ENCODE measurements around the gene SMIM45.

The SMIM45 gene

DNA sequence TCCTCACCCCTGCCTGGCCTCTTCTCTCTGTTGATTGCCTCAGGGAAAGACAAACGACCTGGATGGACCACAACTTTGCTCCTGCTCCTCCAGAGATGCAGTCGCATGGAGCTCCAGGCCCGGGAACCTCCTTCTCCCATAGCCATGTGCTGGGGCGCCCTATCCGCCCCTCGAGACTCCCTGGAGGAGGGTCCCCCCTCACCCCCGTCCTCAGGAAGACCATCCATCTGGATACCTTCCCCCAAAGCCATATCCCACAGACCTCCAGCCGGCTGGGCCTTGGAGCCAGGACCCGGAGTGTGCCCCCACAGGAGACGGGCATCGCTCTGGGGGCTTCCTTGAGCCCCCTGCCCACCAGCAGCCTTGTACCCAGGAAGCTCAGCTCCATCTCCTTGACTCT, 19.5 kb downstream of the SMIM45 start:
- DNase-seq = no peak

DNA sequence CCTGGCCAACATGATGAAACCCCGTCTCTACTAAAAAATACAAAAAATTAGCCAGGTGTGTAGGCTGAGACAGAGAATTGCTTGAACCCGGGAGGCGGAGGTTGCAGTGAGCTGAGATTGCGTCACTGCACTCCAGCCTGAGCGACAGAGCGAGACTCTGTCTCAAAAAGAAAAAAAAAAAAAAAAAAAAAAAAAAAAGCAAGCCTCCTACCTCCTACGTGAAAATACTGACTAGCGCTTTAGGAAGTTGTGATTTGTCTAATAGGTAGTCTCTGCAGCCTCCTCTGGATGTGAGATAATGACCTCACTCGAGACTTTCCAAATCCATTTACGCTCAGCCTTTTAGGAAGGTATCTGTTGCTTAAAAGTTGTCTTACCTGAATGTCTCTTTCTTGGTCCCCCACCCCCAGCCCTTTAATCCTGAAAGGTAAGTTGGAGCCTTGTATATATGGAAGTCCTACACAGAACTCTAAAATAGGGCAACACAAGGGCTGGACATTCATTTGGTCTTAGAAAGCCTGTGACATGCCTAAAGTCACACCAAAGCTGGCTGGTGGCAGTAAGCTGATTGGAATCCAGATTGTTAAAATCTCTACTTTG, 22.8 kb downstream of the SMIM45 start:
- no peak for DNase-seq

DNA sequence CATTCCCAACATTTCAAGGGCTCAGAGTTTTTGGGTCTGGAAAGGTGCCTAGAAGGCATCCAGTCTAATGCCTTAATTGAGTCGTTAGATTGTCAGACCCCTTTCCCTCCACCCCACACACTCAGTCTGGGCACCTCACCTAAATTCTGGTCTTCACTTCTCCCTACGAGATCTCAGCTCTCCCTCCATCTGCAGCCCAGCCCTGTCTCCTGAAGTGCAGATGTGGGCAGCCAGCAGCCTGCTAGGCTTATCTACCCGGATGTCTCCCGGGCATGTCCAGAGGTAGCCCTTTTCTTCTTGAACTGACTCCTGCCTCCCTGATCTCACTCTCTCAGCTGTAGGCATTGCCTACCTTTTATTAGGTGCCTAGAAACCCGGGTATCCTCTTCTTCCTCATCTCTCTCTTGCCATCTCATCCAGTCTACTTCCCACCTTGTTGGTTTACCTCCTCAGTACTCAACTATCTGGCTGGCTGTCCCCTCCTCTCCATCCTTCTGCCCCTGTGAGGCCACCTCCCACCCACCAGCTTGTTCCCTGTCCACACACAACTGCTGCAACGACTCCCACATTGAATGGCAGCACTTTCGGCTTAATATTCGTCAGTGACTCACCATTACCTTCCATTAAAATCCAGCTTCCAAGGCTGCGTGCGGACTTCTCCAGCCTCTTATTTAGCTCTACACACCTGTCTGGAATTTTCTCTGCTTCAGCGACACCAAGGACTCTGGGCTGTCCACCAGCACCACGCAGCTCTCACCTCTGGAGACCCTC, 23.5 kb downstream of the SMIM45 start:
- no peak for DNase-seq

DNA sequence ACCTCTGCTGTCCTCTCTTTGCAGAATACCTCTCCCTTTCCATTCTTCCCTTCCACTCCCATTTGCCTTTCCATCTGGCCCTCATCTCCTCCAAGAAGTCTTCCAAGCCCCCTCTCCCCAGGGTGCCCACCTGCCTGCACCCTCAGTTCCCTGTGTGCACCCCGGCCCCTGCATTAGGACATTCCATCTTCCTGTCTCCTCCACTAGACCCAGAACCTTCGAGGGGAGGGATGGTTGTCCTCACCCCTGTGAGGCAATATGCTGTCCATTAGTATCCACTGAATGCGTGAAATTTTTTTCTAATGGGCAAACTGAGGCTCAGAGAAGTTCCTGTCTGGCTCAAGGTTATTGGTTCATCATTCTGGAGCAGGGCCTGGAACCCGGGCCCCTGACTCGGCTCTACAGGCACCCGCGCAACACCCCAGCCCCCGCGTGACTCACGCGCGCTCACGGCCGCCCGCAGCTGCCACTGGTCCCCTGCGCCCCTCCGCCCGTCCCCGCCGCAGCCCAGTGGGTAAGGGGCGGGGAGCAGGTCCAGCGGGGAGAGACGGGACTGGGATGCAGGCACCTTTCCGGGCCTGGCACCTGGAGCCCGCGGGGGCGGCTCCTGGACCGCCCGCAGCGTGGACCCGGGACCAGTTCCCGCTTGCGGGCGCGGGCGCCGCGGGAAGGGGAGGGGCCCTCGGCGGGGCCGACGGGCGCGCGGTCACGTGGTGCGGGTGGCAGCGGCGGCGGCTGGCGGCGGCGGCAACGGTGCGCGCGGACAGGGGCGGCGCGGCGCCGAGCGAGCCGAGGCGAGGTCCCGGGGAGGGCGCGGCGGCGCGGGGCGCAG, 24.3 kb downstream of the SMIM45 start:
- DNase-seq = peak; percentile 50

DNA sequence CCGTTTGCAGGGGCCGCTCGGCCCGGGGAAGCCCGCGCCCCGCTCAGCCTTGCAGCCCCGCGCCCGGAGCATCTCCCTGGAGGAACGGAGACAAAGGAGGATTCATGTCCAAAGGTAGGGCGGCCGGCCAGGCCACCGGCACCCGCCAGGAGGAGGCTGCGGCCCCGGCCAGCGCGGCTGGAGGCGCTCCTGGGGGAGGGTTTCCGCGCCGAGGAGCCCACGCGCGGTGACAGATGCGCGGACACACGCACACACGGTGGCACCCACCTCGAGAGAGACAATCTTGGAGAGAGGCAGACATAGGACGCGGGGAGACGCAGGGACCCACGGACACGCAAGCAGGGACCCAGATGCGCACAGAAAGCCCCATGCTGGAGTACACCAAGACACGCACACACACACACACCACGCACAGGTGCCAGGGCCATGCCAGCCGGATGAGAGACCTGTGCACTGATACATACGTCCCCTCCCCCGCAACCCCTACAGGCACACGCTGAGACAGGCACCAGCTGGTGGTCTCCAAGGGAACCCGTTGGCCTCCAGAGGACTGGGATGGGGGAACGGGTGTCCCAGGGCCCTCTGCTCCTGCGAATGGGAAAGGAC, 25.1 kb downstream of the SMIM45 start:
- peak; percentile 63 for DNase-seq

DNA sequence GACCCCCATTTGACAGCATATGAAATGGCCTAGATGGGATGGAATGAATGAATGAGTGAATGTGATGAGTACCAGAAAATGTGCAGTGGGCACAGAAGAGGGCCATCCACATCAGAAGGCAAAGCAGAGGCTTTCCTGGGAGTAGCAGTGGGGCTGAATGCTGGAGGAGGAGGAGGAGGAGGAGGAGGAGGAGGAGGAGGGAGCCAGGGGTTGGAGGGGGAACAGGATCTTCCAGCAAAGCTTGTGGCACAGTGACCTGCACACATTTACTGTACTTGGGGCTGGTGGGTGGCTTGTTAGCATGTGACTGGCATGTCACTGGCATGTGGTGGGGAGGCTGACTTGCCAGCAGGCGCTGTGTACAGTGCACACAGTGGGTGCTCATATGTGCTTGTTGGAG, 26.8 kb downstream of the SMIM45 start:
- no peak for DNase-seq

DNA sequence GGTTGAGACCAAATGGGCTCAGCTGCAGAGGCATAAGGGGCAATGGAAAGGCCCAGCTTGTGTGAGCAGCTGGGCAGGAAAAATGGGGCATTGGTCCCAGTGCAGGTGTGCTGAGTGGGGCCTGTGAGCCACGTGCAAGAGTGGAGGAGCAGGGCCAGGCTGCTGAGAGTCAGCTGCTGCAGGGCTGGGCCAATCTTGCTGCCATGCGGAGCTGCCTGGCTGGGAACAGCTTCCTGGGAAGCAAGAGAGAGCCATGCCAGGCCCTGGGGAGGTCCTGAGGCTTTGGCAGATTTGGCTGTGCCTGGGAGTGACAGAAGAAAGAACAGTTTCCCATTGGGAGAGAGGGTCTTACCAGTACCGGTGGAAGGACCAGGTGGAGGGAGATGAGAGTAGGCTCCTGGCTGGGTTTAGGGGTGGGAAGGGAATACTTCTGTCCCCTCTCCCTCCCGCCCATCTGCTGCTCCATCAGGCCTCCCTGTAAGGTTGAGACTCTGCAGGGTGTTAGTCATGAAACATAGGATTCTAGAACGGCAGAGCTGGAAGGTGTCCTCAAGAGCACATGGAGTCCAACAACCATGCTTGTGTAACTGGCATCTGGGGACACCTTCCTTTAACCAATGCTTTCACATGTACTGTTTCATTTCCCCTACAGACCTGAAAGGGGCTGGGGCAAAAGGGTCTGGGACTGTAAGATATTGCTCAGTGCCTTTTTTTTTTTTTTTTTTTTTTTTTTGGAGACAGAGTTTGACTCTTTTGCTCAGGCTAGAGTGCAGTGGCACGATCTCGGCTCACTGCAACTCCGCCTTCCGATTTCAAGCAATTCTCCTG, 27.7 kb downstream of the SMIM45 start:
- no peak for DNase-seq

DNA sequence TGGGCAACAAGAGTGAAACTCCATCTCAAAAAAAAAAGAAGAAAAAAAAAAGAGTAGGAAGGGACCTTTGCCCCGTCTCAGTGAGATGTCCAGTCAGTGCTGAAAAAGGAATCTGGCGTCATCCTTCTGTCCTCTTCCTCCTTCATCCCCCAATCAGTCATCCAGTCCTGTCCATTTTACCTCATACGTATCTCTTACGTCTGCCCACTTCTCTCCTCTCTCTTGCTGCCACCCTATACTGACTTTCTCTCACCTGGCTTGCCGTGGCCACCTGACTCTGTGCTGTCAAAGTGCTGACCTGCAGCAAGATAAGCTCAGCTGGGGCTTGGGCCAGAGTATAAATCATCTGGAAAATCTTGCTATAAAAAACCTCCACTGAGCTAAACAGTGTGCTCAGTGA, 30.9 kb downstream of the SMIM45 start:
- DNase-seq = no peak

DNA sequence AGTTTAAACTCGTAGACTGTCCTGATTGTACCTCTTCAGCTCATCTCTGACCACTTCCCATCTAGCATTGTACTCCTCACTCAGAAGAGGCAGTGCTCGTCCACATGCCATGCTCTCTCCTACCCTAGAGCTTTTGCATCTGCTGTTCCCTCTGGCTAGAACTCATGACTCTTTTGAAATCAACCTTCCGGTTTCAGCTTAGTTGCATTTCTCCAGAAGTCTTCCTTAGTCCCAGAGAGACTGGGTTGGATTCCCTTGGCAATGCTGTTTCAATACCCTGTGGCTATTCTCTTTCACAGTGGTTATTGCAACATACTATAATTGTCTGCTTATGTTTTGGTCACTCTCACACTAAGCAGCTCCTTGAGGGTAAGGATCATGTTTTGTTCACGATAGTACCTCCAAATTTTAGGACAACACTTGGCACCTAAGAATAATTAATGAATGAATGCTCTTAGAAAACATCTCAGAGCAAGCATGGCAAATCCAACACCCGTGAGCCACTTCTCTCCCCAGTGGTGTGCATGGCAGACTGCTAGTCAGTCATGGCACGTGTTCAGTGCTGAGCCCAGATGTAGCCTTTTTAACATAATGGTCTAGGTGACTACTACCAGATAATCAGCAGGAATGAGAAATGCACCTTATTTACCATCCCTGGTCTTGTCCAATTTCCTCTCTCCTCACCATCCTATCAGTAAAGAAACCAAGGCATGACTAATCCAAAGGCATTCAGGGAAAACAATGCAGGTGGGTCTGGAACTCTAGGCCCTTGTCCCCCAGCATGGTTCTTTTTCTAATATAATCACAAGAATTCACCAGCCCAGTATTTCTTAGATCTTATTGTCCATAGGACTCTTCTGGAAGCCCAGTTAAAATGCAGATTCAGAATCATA, 31.8 kb downstream of the SMIM45 start:
- no peak for DNase-seq

DNA sequence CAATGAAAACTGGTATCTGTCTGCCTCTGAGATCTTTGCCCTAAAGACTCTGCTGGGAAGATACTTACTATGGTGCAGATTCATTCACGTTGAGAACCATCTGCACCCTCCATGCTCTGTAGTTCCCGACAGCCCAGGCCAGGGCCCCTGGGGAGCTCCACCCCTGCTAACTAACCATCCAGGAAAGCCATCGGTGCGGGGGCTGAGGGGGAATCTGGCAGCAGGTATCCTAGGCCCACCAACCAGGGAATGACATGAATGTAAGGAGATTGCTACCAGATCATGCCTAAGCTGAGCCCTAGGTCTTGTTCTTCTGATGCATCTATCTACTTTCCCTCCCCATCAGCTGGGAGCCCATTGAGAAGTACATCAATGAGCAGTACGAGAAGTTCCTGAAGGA, 35.3 kb downstream of the SMIM45 start:
- no peak for DNase-seq

DNA sequence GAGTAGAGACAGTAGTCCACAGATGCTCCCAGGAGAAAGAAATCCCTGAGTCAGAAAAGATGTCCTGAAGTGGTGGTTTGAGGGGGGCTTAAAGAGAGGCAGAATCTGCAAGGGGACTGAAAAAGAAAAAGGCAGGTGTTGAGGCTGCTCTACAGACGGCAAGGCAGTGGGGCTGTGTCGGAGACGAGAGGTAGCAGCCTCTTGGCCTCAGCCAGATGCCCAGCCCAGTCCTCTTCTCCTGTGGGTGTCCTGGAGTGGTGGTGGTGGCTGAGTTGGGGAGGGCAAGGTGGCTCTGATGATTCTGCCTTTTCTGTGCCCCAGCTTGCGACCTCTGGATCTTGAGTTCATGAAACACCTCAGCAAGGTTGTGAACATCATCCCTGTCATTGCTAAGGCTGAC, 37.3 kb downstream of the SMIM45 start:
- DNase-seq = no peak

DNA sequence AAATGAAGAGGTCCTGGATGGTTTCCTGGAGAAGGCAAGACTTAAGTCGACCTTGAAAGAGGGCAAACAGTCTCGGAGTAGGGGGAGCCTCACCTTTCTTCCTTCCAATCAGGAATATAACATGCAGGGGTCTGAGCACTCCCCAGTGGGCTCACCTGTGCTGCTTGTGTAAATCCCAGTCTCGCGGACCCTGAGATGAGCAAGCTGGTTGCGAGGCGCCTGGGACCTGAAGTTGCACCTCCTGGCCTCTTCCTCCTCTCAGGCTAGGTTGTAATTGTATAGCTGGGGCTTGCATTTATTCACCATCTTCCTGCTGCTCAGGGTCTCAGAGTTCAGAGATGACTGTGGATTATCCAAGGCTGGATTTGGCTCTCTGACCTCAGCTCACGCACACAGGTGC, 39.2 kb downstream of the SMIM45 start:
- DNase-seq = no peak

DNA sequence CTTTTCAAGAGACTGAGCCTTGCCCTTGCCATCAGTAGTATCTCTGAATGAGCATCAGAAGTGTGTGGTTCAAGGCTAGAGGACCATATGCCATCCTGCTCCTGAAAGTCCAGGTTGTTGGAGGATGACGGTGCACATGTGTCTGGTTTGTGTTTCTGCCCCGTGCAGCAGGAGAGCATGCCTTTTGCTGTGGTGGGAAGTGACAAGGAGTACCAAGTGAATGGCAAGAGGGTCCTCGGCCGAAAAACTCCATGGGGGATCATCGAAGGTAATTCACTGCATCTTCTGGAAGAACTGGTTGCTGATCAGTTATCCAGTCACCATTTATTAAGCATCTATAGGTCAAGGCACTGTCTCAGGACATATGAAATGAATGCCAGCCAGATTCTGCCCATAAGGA, 40.5 kb downstream of the SMIM45 start:
- no peak for DNase-seq

DNA sequence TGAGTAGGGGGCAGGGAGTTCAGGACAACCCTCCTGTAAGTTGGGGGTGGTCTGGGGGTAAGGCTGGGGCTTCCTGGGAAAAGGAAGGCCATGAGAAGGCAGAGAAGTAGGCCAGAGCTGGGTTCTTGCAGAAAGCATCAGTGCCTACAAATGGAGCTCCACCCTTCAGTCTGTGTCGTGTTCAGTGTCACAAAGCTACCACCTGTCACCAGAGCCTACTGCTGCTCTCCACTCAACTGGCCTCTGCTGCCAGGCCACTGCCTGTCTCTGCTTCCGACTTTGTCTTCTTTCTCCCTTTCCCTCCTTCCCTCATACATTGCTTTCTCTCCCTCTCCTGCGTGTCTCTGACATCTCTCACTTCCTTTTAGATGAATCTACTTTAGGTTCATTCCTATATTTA, 43.3 kb downstream of the SMIM45 start:
- DNase-seq = no peak

DNA sequence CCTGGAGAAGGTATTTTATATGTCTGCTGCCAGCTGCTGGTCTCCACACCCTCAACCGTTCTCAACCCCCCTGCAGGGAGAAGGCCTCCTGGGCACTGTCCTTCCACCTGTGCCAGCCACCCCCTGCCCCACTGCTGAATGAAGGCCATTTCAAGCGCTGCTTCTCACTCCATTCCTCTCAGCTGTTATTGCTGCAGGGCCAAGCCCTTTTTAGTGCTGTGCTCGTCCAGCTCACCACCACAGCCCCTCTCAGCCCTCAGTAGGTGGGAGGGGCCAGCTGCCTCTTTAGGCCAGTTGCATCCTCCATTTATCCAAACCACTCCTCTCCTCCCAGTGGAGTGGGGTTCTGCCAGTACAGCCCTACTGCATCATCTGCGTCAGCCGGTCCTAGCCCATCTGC, 44.9 kb downstream of the SMIM45 start:
- no peak for DNase-seq

DNA sequence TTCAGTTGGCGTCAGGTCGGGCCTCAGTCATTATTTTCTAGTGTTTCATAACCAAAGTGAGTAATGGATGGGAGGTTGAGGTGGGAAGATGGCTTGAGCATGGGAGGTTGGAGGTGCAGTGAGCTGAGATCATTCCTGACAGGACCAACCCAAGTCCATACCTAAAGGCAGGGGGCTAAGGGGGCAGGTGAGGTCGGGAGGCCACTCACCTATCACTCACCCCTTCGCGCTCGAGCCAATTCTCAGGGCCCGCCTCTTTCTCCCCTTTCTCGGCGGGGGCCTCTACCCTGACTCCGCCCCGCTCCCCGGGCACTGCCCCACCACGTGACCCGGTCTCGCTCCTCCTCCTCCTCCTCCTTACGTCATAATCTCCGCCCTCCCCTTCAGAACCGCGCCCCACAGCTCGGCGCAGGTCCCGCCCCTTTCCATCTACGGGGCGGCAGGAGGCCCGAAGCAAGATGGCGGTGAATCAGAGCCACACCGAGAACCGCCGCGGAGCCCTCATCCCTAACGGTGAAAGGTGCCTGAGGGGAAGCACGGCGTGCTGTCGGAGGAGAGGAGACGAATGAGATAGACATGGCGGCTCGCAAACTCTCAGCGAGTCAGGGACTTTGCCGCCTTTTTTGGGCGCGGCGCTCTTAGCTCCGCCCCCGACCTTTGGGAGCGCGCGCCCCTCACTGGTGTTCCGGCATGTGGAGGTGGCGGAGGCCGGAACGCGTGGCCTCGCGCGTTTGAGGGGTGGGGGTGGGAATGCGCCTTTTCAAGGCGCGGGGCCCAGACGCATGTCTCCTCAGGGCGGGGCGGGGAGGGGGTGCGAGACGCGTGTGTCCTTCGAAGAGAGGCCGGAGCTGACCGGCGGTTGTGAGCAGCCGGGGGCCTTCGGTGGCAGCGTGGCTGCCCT, 46.7 kb downstream of the SMIM45 start, which contains the start of gene WBP2NL:
WBP2NL (plus strand) TSS at position 428 of the 901 bp plus-strand sequence; CDS start at position 459, 31 bp downstream.
- peak; percentile 2 for DNase-seq

DNA sequence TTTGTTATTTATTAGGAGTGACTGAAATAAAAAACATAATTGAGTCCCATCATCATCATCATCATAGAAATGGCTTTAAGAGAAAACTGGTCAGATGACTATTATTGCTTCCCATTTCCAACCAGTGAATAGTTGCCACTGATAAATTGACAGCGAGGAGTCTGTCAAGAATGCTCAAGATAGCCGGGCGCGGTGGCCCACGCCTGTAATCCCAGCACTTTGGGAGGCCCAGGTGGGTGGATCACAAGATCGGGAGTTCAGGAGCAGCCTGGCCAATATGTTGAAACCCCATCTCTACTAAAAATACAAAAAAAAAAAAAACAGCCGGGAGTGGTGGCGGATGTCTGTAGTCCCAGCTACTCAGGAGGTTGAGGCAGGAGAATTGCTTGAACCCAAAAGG, 48.5 kb downstream of the SMIM45 start:
- no peak for DNase-seq

DNA sequence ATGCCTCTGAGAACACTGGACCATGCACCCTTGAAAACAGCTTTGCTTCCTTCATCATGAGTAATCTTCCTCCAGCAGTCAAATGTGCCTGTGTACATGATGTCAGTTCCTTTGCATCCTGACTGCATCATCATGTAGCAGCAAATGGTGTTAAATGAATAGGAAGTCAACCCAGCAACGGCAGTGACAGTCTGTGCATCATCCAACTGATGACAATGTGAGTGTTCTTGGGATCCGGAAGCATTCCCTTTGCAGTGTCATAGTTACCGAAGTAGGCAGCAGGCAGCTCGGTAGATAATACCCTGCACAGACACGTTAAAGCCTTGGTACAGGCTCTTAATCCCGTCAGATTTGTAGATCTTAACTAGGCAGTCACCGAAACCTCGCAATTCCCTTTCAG, 49.2 kb downstream of the SMIM45 start:
- no peak for DNase-seq

DNA sequence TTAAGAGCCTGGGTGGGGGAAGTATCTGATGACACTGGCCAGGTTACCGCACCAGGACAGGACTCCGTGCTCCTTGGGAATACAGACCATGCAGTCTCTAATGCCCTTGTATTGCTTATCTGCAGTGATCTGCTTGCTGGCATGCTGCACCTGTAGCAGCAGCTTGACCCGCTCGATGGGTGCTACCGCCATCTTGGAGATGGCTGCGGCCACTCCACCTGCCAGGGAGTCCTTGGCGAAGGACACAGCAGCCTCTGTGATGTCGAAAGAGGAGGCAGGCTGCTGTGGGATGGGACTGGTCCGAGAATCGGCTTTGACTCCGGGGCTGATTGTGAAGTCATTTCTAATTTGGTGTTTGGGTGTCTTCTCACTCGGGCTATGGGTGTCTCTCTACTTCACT, 49.8 kb downstream of the SMIM45 start:
- no peak for DNase-seq

DNA sequence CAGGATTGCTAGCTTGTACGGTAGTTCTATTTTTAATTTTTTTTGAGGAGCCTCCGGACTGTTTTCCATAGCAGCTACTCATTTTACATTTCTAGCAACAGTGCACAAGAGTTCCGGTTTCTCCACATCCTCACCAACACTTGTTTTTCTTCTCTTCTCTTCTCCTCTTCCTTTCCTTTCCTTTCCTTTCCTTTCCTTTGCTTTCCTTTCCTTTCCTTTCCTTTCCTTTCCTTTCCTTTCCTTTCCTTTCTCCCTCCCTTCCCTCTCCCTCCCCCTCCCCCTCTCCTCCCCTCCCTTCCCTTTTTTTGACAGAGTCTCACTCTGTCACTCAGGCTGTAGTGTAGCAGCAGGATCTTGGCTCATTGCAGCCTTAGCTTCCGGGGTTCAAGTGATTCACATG, 56.0 kb downstream of the SMIM45 start:
- no peak for DNase-seq
